Measurements from ENCODE around the gene ZMYND10.

The ZMYND10 gene

DNA sequence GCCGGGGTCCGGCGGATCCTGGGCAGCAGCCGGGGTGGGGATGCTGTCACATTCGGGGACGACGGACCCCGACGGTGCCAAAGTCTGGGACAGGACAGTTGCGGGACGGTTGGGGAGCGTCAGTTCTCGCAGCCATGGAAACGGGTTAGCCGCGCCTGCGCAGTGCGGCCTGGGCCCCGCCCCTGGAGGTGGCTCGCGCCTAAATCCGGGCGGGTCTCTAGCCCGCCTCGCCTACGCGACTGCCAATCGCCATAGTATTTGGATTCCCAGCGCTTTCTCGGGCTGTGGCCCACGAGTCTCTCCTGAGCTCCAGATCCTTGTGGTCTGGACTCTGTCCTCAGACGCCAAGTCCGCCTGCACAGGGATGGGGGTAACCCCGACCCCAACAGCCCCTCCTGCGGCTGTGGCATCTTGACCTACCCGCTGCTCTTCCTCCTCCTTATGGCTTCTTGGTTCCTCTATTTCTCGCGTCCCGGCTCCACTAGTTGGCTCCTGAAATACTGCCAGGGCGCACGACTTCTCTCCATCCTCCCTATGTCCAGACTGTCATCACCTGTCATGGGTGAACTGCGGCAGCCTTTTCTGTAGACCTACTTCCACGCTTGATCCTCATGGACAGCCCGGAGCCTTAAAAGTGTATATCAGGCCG is at the start of gene ZMYND10:
ZMYND10 (minus strand) TSS at position 147 of the 649 bp plus-strand sequence. CDS start 153 bp downstream, outside the sequence.
- DNase-seq (ENCODE audit: low spot score), result peak; percentile 90

DNA sequence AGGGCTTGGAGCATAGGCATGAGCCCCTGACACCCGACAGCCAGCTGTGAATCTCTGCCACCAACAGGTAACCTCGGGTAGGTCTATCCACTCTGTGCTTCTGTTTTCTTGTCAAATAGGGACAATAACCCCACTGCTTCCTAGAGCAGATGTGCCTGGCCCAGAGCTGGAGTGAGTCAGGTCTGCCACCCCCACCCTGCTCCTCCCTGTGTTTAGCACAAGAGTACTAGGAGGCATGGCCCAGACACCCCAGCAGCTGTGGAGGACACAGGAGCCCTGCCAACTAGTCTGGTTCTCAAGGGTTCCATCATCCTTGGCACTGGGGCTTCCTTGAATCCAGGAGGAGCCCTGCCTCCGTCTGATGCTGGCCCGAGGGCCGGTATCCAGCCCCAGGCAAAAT is 47.5 kb upstream of the ZMYND10 start:
- no peak for DNase-seq (ENCODE audit: low spot score)

GRCh38 chr3:50392101-50392715 is 46.7 kb upstream of the ZMYND10 start:
- no peak for DNase-seq (ENCODE audit: low spot score)

- DNase-seq (ENCODE audit: low spot score), result no peak
These were observed 45.1 kb upstream of the ZMYND10 start for GRCh38 chr3:50390508-50391224.

GRCh38 chr3:50389414-50389767 is 43.9 kb upstream of the ZMYND10 start:
- no peak for DNase-seq (ENCODE audit: low spot score)

GRCh38 chr3:50388720-50389413 is 43.3 kb upstream of the ZMYND10 start:
- DNase-seq (ENCODE audit: low spot score), result no peak

DNA sequence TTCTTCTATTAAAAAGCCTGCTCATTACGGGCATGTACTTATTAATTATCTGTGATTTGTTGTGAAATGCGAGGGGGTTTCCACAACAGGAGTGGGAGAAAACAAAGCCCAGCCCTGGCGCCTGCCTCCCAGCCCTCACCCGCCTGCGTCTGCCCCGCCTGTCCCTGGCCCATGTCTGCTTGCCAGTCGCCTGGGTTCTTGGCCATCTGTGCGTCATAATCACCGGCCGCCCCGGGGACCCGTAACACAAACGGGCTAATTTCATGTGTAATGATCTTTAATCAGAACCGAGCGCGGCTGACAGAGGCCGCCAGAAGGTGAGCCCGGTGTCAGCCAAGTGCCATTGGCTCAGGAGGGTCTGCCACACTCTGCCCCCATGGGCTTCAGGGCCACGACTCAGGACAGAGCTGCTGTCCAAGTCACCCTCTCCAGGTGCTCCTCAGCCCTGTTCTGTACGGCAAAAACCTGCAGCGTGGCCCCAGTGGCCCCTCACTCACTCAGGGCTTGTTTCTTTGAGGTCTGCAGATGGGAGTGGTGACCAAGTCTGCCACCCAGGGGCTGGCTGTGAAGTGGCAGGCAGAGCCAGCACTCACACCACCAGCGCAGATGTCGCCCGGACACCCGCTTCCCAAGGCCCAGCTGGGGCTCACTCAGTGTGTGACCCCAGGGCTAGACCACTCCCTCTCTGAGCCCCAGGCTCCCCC is 42.6 kb upstream of the ZMYND10 start:
- DNase-seq (ENCODE audit: low spot score), result no peak

DNA sequence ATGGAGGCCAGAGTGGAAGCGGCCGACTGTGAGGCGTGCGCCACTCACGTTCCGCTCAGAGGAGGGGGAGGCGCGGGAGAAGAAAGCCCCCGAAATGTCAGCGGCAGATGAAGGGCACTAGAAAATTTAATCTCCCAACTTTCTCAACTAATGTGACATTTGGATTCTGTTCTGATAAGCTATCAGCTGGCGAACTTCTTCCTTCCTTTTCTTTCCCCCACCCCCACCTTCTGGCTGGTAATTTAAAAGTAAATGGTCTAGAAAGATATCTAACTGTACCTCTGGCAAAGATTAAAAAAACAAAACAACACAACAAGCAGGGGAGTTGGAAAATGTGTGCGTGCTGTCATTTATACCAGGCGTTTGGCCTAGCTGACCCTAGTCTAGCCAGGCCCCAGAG is 40.2 kb upstream of the ZMYND10 start:
- DNase-seq (ENCODE audit: low spot score), result no peak

DNA sequence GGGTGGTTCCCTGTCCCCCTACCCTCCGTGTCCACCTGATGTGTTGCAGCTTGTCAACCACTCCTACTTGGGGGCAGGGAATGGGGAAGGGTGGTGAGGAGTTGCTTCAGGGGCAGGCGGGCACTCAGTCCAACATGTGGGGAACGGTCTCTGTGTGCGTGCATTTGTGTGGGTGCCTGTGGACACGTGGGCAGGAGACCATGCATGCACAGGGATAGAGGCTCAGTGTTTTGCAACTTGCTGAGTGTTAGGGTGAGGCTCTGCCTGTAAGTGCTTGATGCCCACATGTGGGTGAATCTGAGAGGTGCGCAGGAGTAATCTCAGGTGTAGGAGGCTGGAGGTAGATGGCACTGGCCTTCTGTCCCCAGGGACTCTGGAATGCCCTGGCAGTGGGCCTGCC is 38.2 kb upstream of the ZMYND10 start:
- no peak for DNase-seq (ENCODE audit: low spot score)

DNA sequence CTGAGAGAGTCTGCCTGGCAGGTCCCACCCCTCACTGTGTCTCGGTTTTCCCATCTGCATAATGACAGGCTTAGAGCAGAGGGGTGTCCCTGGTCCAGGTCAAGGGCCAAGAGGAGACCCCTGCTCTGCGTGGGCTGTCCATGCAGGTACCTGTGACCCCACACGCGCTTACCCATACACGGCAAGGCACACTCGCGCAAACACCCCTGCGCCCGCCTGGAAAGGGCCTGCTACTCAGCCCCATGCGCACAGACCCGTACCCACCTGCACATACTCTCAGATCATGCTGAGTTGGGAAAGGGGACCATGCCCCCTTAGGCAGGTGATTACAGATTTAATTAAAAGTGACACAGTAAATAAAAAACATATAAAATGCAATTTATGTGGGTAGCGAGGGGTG is 37.2 kb upstream of the ZMYND10 start:
- DNase-seq (ENCODE audit: low spot score), result no peak

GRCh38 chr3:50381383-50381782 is 35.9 kb upstream of the ZMYND10 start:
- DNase-seq (ENCODE audit: low spot score), result no peak

DNA sequence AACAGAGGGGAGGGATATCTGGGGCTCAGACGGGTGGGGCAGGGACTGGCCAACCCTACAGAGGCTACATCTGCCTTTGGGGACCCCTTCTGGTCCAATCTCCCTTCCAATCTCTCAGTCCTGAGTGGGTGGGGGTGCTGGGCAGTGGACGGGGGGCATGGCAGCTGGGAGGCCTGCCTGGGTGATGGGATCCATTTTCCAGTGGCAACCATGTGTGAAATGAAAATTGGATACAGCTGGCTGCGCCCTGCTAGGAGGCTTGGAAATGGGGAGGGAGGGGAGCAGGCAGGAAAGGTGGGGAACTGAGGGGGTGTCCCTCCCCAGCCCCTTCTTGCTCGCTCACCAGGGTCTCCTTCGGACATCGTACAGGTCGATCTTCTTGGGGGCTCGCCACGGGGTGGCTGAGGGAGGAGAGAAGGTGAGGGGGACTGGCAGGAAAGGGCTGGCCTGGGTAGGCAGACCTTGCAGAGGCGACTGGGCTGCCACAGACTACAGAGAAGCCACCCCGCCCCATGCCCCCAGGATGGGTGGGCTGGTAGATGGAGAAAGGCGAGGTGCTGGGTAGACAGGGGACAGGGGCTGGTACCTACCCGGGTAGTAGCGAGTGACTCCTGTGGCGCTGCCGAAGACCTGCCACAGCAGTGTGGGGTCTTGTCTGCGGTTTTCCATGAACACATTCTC is 35.0 kb upstream of the ZMYND10 start:
- DNase-seq (ENCODE audit: low spot score), result no peak

DNA sequence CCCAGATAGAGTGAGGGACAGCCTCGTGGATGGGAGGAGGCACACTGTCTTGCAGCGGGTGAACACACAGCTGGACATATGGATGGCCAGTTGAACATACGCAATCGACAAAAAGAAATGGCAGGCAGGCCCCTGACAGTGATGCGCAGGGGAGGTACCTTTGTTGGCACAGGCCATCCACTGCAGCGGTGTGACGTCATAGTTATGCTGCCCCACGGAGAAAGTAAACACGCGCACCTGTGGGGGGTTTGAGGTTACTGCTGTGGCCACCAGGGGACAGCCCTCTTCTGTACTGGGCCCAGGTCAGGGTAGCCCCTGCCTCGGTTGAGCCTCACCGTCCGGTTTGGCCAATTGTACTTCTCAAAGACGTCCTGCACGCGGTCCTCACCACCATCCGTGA is 33.2 kb upstream of the ZMYND10 start:
- no peak for DNase-seq (ENCODE audit: low spot score)

DNA sequence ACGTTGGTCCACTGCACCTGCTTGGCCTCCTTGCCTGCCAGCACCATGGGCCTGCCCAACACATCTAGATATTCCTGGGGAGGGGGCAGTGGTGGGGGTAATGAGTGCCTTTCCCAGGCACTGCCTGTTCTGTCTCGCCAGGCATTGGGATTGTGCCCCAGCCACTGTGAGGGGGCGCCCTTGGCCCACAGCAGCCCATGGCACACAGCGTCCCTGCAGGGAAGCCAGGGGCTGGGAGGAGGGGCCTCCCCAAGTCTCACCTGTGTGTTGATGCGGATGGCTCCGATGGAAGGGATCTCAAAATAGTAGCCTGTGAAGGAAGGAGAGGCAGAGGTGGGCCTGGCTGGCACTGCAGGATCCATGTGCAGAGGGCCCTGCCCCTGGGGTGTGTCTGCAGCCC is 32.5 kb upstream of the ZMYND10 start:
- DNase-seq (ENCODE audit: low spot score), result no peak

GRCh38 chr3:50375258-50375931 is 29.9 kb upstream of the ZMYND10 start:
- no peak for DNase-seq (ENCODE audit: low spot score)

DNA sequence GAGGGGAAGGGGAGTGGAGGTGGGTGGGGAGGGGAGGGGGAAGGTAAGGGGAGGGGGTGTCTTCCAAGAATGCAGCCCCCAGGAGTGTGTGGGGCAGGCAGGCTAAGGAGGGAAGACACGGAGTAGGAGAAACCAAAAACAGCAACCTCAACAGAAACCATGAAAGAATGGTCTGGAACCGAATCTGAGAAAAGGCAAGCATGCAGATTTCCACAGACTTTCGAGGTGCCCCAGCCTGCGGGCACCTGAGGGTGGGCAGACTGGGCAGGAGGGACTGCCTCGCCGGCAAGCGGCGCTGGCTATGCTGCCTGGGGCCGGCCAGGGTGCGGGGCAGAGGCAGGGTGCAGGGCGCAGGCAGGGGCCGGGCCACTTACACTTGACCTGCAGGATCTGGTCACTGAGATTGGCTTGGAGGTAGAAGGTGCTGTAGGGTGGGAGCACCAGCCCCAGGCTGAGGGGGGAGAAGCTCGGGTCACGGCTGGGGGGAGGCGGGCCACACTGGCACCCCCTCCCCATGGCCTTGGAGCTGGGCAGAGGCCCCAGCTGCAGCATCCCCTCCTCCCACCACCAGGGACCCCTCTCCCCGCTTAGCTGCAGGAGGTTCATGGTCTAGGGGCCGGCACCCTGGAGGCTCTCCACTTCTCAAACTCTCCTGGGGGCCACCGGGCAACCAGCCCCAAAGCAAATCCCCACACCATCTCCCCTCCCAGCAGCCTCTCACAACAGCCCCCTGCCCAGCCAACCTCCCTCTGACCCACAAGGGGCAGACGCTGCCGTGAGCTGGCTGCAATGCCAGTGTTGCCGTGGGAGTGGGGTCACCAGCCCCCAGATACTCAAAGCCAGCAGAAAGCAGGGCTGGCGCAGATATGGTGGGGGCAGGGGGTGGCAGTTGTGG is 29.1 kb upstream of the ZMYND10 start:
- no peak for DNase-seq (ENCODE audit: low spot score)

DNA sequence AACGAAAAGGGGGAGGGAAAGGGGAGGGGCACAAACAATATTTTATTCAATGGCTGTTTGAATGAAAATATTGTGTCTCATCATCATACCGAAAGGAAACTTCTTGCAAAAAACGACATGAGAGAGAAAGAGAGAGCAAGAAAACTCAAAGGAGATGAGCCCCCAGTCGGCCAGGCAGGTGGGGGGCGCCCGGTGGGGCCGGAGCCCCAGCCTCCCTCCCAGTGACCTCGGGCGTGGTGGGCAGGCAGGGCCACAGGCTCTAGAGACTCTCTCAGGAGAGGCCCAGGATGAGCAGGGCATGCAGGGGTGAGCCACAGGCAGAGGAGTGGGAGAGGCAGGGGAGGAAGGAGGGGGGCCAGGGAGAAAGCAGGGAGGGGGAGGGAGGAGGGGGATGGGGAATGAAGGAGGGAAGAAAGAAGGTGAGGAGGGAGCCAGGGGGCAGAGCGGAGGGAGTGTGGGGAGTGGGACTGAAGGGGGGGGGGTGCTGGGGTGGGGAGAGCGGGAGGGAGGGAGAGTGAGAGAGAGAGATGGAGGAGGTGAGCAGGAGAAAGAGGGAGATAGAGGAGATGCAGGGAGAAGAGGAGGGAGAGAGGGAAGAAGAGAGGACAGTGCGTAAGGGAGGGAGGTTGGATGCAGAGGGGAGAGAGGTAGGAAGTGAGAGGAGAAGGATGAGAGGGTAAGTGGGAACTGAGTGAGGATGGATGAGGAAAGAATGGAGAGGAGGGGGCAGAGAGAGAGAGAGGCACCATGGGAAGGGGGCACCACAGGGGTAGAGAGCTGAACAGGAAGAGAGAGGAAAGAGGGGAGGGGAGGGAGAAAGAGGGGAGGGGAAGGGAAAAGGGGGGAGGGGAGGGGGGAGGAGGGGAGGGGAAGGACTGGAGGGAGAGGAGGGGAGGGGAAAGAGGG is 27.9 kb upstream of the ZMYND10 start:
- DNase-seq (ENCODE audit: low spot score), result no peak

DNA sequence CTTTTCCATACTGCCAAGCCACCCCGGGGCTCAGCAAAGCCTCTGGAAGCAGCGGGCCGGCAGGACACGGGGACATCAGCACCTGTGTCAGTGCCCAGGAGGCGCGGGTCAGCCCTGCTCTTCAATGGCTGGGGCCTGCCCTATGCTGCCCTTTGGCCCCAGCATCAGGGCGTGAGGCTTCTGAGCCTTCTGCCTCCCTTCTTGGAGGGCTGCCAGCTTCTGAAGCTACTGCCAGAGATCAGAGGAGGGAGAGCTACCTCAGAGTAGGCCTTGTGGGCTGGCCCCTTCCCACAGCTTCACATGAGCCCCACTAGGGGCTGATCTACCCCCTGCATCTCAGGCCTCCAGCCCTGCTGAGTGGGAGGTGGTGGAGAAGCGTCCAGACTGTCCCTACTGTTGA is 26.8 kb upstream of the ZMYND10 start:
- DNase-seq (ENCODE audit: low spot score), result no peak

DNA sequence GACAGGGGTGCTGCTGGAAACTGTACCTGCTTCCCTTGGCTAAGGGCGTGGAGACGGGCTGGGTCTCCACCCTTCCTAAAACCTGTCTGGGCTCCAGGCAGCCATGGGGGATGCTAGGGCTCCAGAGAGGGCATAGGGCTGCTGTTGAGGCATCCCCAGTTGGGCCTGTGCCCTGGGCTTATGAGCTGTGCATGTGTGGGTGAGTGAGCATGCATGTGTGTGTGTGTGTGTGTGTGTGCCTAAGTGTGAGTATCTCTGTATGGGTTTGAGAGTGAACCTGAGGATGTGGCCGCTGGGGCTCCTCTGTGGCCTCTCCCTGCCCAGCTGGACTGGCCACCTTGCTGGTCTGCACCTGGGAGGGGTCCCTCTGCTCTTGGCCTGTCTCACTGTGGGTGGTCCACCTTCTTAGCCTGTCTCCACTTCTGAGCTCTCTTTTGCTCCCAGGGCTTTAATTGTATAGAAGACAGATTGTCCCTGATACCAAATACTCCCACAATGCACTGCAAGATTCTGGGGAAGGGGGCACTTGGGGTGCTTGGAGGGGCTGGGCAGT is 25.7 kb upstream of the ZMYND10 start:
- no peak for DNase-seq (ENCODE audit: low spot score)

All from germinal center (tissue), 1 donor.